Smooth muscle cell (in vitro differentiated cells): ENCODE data around the gene TBC1D20. TPM values are rescaled to one million over a fixed set of nuclear protein-coding genes. Genes with fewer than 3 reads are reported as not detected.

ENCODE experiments used
- DNase-seq: peaks from one replicate; lab custom pipeline; 2025; ENCODE audit not compliant: unreplicated experiment; lab: John Stamatoyannopoulos, UW
- H2AFZ ChIP-seq: fragments of 200-600 bp; sonication (generic); 2 replicates; pipeline ENCODE4 v1.6.0; 2016; ENCODE audit warnings: antibody characterized with exemption, low read depth, mild to moderate bottlenecking
- H3F3A ChIP-seq: fragments of 200-600 bp; sonication (generic); 2 replicates; pipeline ENCODE4 v1.6.0; 2017; ENCODE audit warnings: antibody characterized with exemption, low read depth
- H3K27ac ChIP-seq: fragments of 200-600 bp; sonication (generic); 2 replicates; pipeline ENCODE4 v1.5.1; 2016; ENCODE audit warnings: low read depth, mild to moderate bottlenecking
- H3K27me3 ChIP-seq: fragments of 200-600 bp; sonication (generic); 2 replicates; pipeline ENCODE4 v1.6.1; 2016; ENCODE audit warnings: low read depth, mild to moderate bottlenecking
- H3K36me3 ChIP-seq: fragments of 200-600 bp; sonication (generic); 2 replicates; pipeline ENCODE4 v1.5.1; 2016; ENCODE audit warnings: low read depth
- H3K4me1 ChIP-seq: fragments of 200-600 bp; sonication (generic); 2 replicates; pipeline ENCODE4 v1.5.1; 2016; ENCODE audit warnings: low read depth
- H3K4me2 ChIP-seq: fragments of 200-600 bp; sonication (generic); 2 replicates; pipeline ENCODE4 v1.6.0; 2016; ENCODE audit warnings: mild to moderate bottlenecking
- H3K4me3 ChIP-seq: fragments of 200-600 bp; sonication (generic); 2 replicates; pipeline ENCODE4 v1.5.1; 2016; ENCODE audit warnings: mild to moderate bottlenecking
- H3K79me2 ChIP-seq: fragments of 200-600 bp; sonication (generic); 2 replicates; pipeline ENCODE4 v1.6.0; 2016; ENCODE audit warnings: low read depth, mild to moderate bottlenecking
- H3K9ac ChIP-seq: fragments of 200-600 bp; sonication (generic); 2 replicates; pipeline ENCODE4 v1.6.0; 2016; ENCODE audit warnings: low read depth
- H3K9me3 ChIP-seq: fragments of 200-600 bp; sonication (generic); replicated peaks from 2 replicates; pipeline ENCODE4 v1.5.1; 2016; ENCODE audit warnings: low read depth
- H4K20me1 ChIP-seq: fragments of 200-600 bp; sonication (generic); 2 replicates; pipeline ENCODE4 v1.6.0; 2016; ENCODE audit warnings: low read depth
- WGBS: methylation state at CpG from one replicate; pipeline ENCODE4 v1.1.7; 2016; ENCODE audit warnings: low lambda C conversion rate; 5-methylcytosine and 5-hydroxymethylcytosine counted together
- polyA plus RNA-seq: library from polyadenylated mRNA; unstranded; fragments of >200 nt; fragmentation: Nextera tagmentation; extraction: Ambion mirVana; gene quantifications from 2 replicates; pipeline ENCODE4 v1.2.1, GENCODE V29; 2016
- total RNA-seq: library from RNA; depleted of rRNA; stranded (reverse); fragments of >200 nt; gene quantifications from 2 replicates; pipeline ENCODE4 v1.2.3, GENCODE V29; 2014
- TF ChIP-seq, protein P1 (sequence below): fragments of 200-600 bp; sonication (generic); IDR thresholded peaks from 2 replicates; pipeline ENCODE4 v1.5.1; 2017; ENCODE audit warnings: borderline replicate concordance, mild to moderate bottlenecking, antibody characterized with exemption; ENCODE audit not compliant: insufficient read depth, poor library complexity, severe bottlenecking

TBC1D20 gene
- total and polyA plus RNA-seq, 2 experiments from 2014 or later: 41.6 to 41.9 TPM

DNA sequence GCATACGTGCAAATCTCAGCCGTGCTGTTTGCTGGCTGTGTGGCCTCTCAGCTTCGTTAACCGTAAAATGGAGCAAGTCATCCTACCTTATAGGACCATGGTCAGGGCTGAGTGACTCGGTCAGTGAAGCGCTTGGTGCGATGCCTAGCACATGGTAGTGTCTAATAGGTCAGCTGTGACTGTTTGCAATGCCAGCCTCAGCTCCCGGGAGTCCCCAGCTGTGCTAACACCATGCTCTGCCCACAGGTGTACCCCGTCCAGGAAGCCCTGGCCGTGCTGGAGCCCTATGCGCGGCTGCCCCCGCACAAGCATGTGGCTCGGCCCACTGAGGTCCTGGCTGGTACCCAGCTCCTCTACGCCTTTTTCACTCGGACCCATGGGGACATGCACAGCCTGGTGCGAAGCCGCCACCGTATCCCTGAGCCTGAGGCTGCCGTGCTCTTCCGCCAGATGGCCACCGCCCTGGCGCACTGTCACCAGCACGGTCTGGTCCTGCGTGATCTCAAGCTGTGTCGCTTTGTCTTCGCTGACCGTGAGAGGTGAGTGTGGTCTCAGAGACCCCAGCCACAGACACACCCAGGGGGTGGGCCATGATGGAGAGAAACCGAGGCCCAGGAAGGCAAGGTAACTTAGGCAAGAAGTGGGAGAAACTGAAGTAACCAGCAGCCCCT, 71.2 kb downstream of the TBC1D20 start:
- 97% methylated on average over 29 of the region's 29 CpGs for WGBS
- Histone ChIP-seq H3K4me3 (no peak overlapping the region), H3K4me2 (no peak overlapping the region), H3K4me1 (no peaks in the 10 kb centered on the region), H3K27ac (no peak overlapping the region), H2AFZ (no peak overlapping the region), H3K36me3 (no peaks in the 10 kb centered on the region), H4K20me1 (no peaks in the 10 kb centered on the region), H3K27me3 (no peaks in the 10 kb centered on the region), H3K79me2 (peaks cover 17% of the 10 kb centered on the region), H3F3A (no peaks in the 10 kb centered on the region), H3K9me3 (no peaks in the 10 kb centered on the region), H3K9ac (no peak overlapping the region)
- no peak for DNase-seq
- TF ChIP-seq, protein P1, sequence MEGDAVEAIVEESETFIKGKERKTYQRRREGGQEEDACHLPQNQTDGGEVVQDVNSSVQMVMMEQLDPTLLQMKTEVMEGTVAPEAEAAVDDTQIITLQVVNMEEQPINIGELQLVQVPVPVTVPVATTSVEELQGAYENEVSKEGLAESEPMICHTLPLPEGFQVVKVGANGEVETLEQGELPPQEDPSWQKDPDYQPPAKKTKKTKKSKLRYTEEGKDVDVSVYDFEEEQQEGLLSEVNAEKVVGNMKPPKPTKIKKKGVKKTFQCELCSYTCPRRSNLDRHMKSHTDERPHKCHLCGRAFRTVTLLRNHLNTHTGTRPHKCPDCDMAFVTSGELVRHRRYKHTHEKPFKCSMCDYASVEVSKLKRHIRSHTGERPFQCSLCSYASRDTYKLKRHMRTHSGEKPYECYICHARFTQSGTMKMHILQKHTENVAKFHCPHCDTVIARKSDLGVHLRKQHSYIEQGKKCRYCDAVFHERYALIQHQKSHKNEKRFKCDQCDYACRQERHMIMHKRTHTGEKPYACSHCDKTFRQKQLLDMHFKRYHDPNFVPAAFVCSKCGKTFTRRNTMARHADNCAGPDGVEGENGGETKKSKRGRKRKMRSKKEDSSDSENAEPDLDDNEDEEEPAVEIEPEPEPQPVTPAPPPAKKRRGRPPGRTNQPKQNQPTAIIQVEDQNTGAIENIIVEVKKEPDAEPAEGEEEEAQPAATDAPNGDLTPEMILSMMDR: no peak

GRCh38 chr20:389220-389619, 73.1 kb downstream of the TBC1D20 start:
- H3K4me2 ChIP-seq: no peak overlapping the region
- H3K9me3 ChIP-seq: no peaks in the 10 kb centered on the region
- no peaks in the 10 kb centered on the region for H3K4me1 ChIP-seq
- no peaks in the 10 kb centered on the region for H3K27me3 ChIP-seq
- no peak overlapping the region for H3K27ac ChIP-seq
- H2AFZ ChIP-seq: no peak overlapping the region
- no peaks in the 10 kb centered on the region for H3K36me3 ChIP-seq
- H3F3A ChIP-seq: no peaks in the 10 kb centered on the region
- no peak overlapping the region for H3K9ac ChIP-seq
- 96% methylated on average over 6 of the region's 6 CpGs for WGBS
- no peak for DNase-seq
- TF ChIP-seq, protein P1: no peak
- H3K79me2 ChIP-seq: peaks cover 37% of the 10 kb centered on the region
- peaks cover 5% of the 10 kb centered on the region for H4K20me1 ChIP-seq
- no peak overlapping the region for H3K4me3 ChIP-seq

DNA sequence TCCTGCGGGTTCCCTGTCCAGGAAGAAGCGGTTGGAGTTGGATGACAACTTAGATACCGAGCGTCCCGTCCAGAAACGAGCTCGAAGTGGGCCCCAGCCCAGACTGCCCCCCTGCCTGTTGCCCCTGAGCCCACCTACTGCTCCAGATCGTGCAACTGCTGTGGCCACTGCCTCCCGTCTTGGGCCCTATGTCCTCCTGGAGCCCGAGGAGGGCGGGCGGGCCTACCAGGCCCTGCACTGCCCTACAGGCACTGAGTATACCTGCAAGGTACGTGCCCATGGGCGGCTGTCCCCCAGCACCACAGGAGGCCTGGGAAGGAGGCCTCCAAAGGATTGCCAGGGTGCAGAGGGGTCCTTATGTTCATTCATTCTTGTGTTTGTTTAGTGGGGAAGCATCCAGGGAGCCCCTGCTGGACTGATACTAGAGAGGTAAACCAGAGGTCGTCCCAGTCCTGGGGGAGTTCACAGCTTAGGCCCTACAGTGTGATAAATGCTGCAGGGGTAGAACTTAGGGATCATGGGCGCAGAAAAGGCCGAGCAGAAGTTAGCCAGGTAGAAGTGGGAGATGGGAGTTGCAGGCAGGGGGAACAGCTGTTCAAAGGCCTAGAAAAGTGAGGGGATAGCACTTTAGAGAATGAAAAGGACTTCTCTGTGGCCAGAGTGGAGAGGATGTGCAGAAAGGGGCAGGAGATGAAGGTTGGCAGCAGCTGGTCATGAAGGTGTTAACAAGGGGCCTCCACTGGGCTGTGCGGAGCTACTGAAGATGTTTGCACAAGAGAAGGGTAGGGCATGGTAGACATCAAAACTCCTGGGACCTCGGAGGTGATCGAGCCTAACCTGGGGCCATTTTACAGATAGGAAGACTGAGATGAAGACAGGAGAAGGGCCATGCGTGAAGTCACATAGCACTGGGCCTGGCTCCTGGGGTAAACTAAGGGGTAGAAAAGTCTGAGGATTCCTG, 74.0 kb downstream of the TBC1D20 start:
- no peak for DNase-seq
- TF ChIP-seq, protein P1: no peak
- no peaks in the 10 kb centered on the region for H3K4me1 ChIP-seq
- H3K9me3 ChIP-seq: no peaks in the 10 kb centered on the region
- H3K36me3 ChIP-seq: no peaks in the 10 kb centered on the region
- no peaks in the 10 kb centered on the region for H3K27me3 ChIP-seq
- H3K4me3 ChIP-seq: no peak overlapping the region
- H3K9ac ChIP-seq: no peak overlapping the region
- H3K27ac ChIP-seq: no peak overlapping the region
- WGBS: 96% methylated on average over 21 of the region's 21 CpGs
- H3F3A ChIP-seq: no peaks in the 10 kb centered on the region
- H3K4me2 ChIP-seq: no peak overlapping the region
- no peak overlapping the region for H2AFZ ChIP-seq
- peaks cover 44% of the 10 kb centered on the region for H3K79me2 ChIP-seq
- peaks cover 13% of the 10 kb centered on the region for H4K20me1 ChIP-seq
